ENCODE results near the gene HP1BP3.

DNA sequence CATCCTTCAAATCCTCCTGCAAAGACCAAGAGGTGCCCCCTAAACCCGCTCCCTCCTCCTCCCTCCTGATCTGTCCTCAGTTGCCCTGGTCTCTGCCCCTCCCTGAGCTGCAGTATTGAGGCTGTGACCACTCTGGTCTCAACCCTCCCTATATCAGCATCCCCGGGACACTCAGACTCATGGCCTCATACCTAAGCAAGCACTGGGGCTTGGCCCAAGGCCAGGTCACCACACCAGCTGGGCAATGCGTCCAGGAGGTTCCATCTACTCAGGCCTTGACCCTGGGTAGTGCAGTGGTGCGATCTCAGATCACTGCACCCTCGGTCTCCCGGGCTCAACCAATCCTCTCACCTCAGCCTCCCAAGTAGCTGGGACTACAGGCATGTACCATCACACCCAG, 79.0 kb downstream of the HP1BP3 start:
- no peak for TF ChIP-seq POLR2A (IDR thresholded peaks at IDR 0.05; ENCODE audit: low read depth, low read length)
- TF ChIP-seq CTCF (conservative IDR thresholded peaks at IDR 0.05; ENCODE audit: low read depth, low read length) = no peak
- TF ChIP-seq CHD1 (IDR thresholded peaks at IDR 0.05; ENCODE audit: low read depth, low read length) = no peak
